ENCODE measurements around the gene AK3. TPM values are rescaled to one million over a fixed set of nuclear protein-coding genes. Genes with fewer than 3 reads are reported as not detected.

The AK3 gene
- total RNA-seq, 1 experiment from 2014 or later = 15.9 TPM

- Histone ChIP-seq H3K36me3 (ENCODE audit: control insufficient read depth, insufficient read depth, low read length) (no peaks in the 10 kb centered on the region), H3K27ac (ENCODE audit: low read length) (no peak overlapping the region), H3K27me3 (ENCODE audit: control insufficient read depth, insufficient read depth, low read length) (no peaks in the 10 kb centered on the region), H3K4me1 (ENCODE audit: control insufficient read depth, insufficient read depth, low read length) (no peaks in the 10 kb centered on the region), H3K4me3 (ENCODE audit: low read depth in 2 of 2, low read length in 2 of 2) (no peak overlapping the region), H3K9me3 (ENCODE audit: control insufficient read depth, insufficient read depth, low read depth, low read length) (no peaks in the 10 kb centered on the region)
- POLR2A ChIA-PET = no interaction called here
- no TSS peak for BruUV-seq (replicated peaks)
- CTCF ChIA-PET = no interaction called here
- intact Hi-C loops (cut with micrococcal nuclease; ENCODE audit: unreplicated experiment) = no loop called here
- in situ Hi-C loops (cut with HindIII; ENCODE audit: low pct_unique_long_range_greater_than_20kb, low sequenced_read_pairs) = no loop called here
- DNase-seq (ENCODE audit: low read depth, low spot score) (no peak), ATAC-seq (no peak)
- TF ChIP-seq TCF7L2 (IDR thresholded peaks at IDR 0.05; ENCODE audit: low read depth, low read length) (no peak), SIN3A (IDR thresholded peaks at IDR 0.05; ENCODE audit: borderline replicate concordance, insufficient read depth, low read depth, low read length) (no peak), REST (IDR thresholded peaks at IDR 0.05; ENCODE audit: insufficient read depth in 1 of 2, low read depth in 2 of 2, low read length in 1 of 2) (no peak), CTCF (IDR thresholded peaks at IDR 0.05) (no peak)
Measured at GRCh38 chr9:4732890-4733289, 8.1 kb downstream of the AK3 start.

GRCh38 chr9:4727593-4727992, 13.4 kb downstream of the AK3 start:
- CTCF ChIA-PET = no interaction called here
- ATAC-seq = no peak

More at GRCh38 chr9:4727593-4727992, 13.4 kb downstream of the AK3 start:
- no peak for TF ChIP-seq POLR2AphosphoS5 (IDR thresholded peaks at IDR 0.05; ENCODE audit: low read depth, low read length)
- TF ChIP-seq TCF7L2 (IDR thresholded peaks at IDR 0.05; ENCODE audit: low read depth, low read length) = no peak
- no peak for TF ChIP-seq CTCF (IDR thresholded peaks at IDR 0.05)
- TF ChIP-seq REST (IDR thresholded peaks at IDR 0.05; ENCODE audit: insufficient read depth in 1 of 2, low read depth in 2 of 2, low read length in 1 of 2) = no peak
- TF ChIP-seq SIN3A (IDR thresholded peaks at IDR 0.05; ENCODE audit: borderline replicate concordance, insufficient read depth, low read depth, low read length) = no peak
- H3K27ac ChIP-seq (ENCODE audit: low read length) = no peak overlapping the region
- no peaks in the 10 kb centered on the region for H3K36me3 ChIP-seq (ENCODE audit: control insufficient read depth, insufficient read depth, low read length)
- no TSS peak for BruUV-seq (replicated peaks)
- no peak overlapping the region for H3K4me3 ChIP-seq (ENCODE audit: low read depth in 2 of 2, low read length in 2 of 2)
- H3K27me3 ChIP-seq (ENCODE audit: control insufficient read depth, insufficient read depth, low read length) = no peaks in the 10 kb centered on the region
- intact Hi-C loops (cut with micrococcal nuclease; ENCODE audit: unreplicated experiment) (no loop called here), in situ Hi-C loops (cut with HindIII; ENCODE audit: low pct_unique_long_range_greater_than_20kb, low sequenced_read_pairs) (no loop called here)
- POLR2A ChIA-PET = no interaction called here
- DNase-seq (ENCODE audit: low read depth, low spot score) = no peak
- no peaks in the 10 kb centered on the region for H3K9me3 ChIP-seq (ENCODE audit: control insufficient read depth, insufficient read depth, low read depth, low read length)
- H3K4me1 ChIP-seq (ENCODE audit: control insufficient read depth, insufficient read depth, low read length) = no peaks in the 10 kb centered on the region

All from Panc1 (cell line).